ENCODE results near the gene WDR43.

- TF ChIP-seq SUZ12 (IDR thresholded peaks at IDR 0.05) (no peak), SP1 (IDR thresholded peaks at IDR 0.05) (no peak), L3MBTL2 (conservative IDR thresholded peaks at IDR 0.05) (no peak), NFRKB (IDR thresholded peaks at IDR 0.05) (no peak), ELF4 (IDR thresholded peaks at IDR 0.05) (no peak), ZNF384 (IDR thresholded peaks at IDR 0.05) (no peak), ARNT (IDR thresholded peaks at IDR 0.05) (no peak)
Measured at GRCh38 chr2:28949190-28949589, 54.7 kb downstream of the WDR43 start.
